HG03103 (cell line): Measurements from ENCODE around the gene MUC6.
A peak's percentile ranks its signal among the peaks of the same experiment; 100 is the strongest.

Source experiments
- ATAC-seq: cut with Tn5 transposase; IDR thresholded peaks from one replicate; pipeline ENCODE4 v1.9.1; 2021; ENCODE audit warnings: low read depth; ENCODE audit not compliant: unreplicated experiment

Gene MUC6

DNA sequence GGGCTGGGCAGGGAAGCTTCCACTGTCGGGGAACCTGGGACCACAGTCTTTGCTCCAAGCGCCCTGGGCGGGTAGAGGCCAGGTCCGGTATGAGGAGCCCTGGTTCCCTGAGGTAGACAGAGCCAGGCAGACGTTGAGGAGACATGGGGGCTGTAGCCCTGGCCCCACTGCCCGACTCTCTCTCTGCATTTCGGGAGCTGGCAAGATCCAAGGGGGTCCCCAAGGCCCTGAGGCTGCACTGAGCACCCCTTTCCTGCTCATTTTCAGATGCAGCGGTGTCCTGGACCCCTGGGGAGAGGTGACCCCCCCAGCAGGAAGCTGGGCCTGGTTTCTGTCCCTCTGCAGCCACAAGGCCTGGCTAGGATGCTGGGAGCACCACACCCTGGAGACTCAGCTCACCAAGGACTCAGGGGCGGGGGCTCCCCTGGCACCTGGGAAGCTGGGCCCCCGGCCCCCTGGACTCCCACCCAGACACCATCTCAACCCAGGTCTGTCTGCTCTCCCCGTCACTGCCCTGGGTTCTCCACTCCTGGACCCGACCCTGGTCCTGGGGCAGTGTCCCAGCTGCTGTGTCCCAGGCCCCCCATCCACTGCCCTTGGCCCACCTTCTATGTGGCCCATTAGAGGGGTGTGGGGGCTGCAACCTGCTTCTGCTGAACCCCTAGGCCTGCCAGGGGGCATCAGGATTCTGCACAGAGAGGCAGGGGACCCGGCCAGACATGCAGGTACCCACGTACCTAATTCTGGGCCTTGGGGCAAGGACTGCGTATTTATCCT, 15.0 kb upstream of the MUC6 start:
- no peak for ATAC-seq

DNA sequence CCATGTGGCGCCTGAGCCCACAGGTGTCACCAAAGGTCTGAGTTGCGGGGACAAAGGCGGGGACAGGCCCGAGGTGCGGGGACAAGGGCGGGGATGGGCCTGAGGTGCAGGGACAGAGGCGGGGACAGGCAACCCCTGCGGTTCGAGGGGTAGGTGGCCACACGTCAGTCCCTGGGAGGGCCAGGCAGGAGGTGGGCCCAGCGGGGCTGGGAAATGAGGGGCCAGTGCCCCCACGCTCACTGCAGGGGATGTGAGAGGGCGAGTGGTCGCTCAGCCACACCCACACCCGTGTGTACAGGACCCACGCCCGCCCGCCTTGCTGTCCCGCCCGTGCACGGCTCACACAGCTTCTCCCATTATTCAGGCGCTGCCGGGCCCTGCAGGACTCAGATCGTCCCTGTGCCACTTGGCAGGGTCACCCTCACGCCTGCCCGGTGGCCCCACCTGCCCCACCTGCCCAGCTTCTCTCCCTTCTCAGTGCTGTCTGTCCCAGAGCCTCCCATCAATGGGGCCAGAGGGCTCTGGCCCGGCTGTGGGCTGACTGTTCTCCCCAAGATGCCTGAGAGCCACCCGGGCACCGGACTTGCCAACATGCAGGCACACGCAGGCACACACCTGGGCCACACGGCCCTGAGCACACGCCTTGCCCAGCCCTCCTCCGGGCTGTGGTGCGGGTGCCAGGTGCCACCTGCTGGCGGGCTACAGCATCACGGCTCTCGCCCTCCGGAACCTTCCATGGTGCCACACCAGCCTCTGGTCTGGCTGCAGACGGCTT, 14.2 kb upstream of the MUC6 start:
- peak; percentile 61 for ATAC-seq

DNA sequence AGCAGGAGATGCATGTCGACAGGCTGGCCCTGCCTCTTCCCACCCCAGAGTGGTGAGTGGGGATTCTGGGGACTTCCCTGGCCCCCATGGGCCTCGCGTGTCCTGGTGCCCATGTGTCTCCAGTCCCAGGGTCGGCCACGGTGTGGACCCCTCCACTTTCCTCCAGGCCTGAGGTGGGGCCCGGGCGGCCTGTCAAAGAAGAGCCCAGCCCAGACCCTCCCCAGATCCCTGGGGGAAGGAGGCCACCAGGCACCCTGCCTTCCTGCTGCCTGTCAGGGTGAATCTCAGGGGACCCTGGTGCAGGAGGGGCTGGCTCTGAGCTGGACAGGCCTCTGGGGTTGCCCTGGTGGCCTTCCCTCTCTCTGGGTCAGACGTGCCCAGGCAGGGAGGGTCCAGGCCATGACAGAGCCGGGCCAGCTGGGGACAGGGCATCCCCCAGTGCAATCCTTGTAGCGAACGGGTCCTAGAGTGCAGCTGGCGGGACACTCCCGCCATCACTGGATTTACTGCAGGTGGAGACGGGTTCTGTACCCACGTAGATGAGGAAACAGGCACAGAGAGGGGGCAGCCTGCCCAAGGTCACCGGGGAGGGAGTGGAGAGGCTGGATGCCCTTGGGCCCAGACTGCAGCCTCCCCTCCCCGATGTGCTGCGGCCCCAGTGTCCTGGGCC, 13.5 kb upstream of the MUC6 start:
- no peak for ATAC-seq

DNA sequence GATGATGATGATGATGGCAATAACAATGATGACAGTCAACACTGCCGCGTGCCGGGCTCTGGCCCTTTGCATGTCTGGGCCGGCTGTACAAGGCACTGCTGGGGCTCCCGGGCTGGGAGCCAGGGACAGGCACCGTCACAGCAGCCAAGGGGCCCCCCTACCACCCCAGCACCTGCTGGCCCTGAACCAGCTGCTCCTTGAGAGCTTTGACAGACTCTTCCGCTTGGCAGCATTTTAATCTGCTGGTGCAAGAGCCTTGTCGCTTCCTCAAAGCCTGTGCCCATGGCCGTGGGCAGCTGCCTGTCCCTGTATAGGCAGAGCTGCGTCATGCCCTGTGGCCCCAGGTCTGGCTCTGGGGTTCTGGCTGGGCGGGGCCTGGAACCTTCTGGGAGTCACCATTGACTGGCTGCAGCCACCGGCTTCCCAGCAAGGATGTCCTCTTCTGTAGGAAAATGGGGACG, 12.9 kb upstream of the MUC6 start:
- no peak for ATAC-seq

DNA sequence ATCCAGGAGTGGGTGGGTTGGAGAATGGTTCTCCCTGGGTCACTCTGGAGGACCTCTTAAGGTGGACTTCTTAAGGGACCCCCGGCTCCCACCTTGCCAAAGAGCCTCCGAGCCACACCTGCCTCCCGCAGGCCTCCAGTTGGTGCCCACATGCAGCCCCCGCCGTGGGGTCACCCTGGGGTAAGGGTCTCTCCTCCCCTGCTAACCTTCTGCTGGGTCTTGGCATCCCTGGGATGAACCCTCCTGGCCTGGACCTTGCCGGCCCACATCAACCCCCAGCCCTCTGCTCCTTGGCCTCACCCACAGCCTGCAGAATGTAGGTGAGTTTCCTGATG, 12.5 kb upstream of the MUC6 start:
- ATAC-seq = no peak

DNA sequence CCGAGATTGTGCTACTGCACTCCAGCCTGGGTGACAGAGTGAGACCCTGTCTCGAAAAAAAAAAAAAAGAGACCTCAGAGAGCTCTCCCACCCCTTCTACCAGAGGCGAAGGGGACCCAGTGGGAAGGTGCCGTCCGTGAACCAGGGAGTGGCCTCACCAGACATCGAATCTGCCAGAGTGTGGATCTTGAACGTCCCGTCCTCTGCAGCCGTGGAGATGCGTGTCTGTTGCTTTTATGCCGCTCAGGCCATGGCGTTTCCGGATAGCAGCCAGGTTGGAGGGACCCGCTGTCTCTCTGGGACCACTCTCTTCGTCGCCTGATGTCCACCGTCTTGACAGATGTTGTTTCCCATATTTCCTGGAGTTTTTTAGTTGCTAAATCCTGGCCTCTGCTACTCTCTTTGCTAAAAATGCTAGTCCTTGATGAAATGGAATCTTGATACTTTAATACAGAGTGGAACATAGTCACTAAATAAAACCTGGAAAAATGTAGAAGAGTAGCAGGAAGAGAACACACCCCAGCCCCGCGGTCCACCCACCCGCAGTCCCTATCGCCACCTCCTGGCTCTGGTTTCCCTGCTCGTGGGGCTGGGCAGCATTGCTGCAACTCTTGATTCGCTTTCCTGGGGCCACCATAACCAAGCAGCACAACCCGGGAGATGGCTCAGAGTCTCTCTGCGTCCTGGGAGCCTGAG, 12.0 kb upstream of the MUC6 start:
- no peak for ATAC-seq

DNA sequence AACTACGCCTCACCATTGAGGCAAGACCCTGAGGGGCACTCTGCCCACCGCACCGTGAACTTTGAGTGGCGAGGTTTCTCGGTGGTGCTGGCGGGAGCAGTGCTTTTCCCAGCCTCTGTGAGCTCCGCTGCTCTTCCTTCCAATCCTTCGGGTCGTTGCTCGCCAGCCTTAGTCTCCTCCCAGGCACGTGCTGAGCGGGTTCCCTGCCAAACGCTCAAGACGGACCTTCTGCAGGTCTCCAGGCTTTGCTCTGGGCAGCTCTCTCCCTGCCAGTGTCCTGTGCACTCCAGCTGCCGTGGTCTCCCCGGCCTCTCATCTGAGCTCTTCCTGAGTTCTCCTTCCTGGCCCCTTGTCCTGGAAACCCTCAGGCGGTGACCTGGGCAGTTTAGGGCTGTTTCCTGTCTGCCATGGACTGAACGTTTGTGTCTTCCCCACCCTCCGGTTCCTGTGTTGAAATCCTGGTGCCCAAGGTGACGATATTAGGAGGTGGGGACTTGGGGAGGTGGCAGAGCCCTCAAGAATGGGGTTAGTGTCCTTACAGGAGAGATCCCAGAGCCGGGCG, 11.2 kb upstream of the MUC6 start:
- ATAC-seq = no peak

DNA sequence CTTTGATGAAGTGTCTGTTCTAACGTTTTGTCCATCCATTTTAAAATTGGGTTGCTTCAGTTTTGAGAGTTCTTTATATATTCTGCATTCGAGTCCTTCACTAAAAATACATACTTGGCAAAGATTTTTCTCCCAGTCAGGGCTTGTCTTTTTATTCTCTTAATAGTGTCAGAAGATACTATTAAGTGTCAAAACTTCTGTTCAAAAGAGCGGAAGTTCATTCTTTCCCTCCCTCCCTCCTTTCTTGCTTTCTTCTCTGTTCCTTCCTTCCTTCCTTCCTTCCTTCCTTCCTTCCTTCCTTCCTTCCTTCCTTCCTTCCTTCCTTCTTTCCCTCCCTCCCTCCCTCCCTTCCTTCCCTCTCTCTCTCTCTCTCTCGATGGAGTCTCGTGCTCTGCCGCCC, 7.6 kb upstream of the MUC6 start:
- no peak for ATAC-seq

DNA sequence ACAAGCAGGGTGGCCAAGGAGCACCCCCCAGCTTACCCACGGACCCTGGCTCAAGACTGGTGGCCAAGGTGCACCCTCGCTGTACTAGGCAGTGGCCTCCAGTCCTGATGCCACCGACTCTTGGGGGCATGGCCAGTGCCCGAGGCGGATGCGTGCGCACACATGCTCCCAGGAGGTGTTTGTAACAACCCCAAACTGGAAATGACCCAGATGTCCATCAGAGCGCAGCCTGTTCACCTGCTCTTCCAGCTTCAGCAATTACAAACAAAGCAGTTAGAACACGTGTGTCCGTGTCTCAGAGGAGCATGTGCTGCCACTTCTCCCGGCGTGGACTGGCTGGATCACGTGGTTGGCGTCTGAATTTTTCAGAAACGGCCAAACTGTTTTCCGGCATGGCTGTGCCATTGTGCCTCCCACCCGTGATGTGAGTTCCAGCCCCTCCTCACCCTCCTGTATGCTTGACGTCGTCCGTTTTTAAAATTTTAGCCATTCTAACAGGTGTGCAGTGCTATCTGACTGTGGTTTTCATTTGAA, 7.1 kb upstream of the MUC6 start:
- ATAC-seq = no peak

DNA sequence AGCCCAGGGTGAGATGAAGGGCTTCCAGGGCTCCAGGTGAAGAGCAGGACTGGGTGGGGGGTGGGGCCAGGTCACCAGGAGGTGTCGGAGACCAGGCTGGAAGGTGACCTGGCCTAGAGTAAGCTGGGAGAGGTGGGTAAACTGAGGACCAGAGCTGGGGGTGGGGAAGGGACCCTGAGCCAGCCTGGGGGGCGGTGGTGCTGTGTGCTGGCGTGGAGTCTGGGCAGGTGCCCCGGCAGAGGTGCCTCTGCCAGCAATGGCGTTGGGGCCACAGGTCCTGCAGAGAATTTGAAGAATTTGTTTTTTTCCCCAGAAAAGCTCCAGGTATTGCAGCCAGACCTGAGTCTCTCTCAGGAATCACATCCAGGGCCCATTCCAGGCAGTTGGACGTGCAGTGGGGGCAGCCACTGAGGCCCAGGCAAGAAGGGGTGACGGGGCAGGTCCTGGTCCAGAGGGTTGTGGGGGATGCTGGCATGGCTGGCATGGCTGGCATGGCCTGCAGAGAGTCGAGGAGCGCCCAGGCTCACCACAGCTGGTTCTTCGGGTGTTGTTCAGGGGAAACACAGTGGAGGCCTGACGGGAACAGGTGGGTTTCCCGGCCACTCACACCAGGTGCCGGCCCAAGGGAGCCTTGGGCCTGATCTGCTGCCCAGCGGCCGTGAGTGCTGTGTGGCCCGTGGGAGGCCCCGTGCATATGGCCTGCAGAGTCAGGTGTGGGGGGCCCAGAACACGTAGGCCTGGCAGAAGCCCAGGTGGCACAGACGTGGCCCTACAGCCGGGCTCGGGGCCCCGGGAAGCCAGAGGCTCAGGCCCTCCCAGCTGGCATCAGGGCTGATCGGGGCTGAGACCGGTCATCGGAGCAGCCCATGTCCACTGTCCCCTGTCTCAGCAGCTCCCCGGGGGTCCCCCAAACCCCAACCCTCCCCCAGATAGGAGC, 6.4 kb upstream of the MUC6 start:
- no peak for ATAC-seq

DNA sequence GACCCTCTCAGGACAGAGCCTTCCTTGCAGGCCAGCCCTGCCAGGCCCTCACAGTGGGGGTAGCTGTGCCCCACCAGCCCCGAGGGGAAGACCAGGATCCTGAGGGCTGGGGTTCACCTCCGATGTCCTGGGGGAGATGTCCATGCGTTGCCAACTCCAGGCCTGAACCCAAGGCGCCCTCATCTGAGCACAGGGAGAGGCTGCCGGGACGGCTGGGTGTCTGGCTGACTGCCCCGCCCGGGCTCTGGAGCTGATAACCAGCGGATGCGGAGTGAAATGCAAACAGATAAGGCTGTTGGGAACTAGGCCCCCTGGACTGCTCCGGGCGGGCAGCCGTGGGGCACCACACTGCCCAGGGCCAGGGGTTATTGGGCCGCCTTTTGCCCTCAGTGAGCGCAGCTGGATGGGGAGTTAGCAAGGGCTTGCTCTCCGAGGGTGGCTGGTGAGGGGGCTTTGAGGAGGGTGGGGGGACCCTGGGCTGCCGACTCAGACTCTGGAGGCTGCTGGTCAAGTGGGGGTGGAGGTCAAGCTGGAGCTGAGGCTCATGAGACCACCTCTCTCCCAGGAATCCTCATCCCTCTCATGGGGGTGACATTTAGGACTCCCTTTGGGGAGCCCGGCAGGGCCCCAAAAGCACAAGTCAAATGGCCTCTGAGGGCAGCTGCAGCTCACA, 5.6 kb upstream of the MUC6 start:
- ATAC-seq = no peak

DNA sequence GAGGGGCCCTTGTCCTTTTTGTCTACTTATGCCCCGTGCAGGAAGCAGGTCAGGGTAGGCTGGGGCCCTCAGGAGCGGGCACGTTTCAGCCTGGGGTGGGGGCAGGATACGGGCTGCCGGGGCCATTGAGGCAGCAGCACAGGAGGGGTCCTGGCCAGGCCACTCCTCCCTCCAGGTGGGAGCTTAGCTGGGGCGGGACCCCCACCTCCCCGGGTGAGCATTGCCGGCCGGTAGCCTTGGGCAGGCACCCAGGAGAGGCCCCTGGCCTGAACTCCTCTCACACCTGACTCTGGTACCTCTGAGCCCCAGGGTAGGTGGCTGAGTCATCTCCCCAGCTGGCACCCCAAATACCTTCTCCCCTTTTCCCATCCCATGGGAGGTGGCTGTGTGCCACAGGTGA, 5.0 kb upstream of the MUC6 start:
- ATAC-seq = no peak

DNA sequence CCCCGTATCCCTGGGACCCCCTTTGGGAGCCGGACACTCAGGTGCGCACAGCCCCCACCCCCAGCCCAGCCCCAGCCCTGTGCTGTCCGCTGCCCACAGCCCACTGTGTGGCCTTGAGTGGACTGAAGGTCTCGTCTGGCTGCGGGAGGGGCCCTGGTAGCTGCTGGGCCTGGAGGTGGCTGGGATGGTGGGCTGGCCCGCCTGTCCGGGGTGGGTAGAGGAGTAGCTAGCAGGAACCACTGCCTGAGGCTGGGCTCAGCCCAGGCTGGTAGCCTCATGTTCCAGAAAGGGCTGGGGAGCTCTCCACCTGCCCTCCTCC, 4.6 kb upstream of the MUC6 start:
- ATAC-seq = no peak

DNA sequence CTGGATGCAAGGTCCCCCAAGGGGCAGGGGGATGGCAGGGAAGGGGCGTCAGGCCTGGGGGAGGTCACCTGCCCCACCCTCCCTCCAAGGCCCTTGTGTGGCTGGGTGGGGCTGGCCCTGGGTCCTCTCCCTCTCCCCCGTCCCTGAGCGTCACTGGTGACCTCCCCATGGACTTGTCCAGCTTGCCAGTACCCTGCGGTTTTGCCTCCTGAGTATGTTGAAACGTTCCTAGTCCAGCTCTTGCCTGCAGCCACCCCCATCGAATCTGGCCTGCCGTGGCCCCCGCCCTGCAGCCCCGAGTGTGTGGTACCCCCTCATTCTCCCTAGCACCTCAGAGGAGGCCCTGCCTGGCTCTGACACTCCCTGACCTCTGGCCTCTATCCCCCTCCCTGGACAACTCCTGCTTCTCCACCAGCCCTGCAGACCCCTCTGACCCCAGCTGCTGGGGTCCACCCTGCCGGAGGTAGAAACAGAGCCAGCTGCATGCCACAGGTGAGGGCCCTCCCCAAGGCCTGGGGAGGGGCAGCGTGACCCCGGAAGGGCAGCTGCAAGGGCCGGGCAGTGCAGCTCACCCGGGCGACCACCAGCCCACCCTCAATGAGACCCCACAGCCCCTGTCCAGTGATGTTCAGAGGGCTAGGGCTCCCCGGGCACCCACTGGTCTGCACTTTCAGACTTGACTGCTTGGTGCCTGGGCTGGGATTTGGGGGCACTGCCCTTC, 4.1 kb upstream of the MUC6 start:
- ATAC-seq = no peak

DNA sequence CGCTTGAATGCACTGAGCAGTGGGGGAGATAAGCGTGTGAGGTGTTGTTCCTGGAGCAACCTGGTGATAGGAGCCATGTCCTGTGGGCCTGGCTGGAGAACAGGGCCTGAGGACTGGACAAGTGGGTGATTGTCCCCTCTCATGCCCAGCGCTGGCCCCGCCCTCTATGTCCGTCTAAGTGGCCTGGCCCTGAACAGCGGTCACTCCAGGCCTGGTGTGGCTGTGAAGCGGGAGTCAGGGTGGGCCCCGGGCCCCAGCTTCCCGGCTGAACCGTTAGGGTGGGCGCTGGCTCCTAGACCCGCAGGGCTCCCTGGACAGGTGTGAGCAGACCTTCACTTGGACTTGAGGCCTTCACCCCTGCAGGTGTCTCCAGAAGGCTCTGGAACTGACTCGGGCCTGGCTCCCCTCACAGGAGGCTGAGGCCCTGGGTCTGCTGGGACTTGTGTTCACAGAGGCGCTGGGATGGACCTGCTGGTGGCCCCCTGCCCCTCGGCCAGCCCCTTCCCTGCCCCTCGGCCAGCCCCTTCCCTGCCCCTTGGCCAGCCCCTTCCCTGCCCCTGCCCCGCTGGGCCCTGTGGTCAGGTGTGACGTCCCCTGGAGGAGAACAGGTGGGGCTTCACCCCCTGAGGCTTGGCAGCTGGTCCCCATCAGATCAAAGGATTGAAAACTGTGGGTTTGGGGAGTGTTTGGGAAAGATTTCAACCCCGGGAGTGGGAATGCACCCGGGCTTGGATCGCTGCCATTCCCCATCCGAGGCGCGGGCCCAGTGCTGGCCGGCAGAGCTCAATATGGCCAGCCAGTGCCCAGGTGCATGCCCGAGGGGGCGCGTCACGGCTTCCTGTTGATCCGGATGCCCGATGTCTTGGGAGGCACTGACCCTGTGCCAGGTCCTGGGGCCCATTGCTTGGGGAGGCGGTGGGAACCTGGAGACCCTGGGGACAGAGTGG, 3.2 kb upstream of the MUC6 start:
- ATAC-seq = no peak

DNA sequence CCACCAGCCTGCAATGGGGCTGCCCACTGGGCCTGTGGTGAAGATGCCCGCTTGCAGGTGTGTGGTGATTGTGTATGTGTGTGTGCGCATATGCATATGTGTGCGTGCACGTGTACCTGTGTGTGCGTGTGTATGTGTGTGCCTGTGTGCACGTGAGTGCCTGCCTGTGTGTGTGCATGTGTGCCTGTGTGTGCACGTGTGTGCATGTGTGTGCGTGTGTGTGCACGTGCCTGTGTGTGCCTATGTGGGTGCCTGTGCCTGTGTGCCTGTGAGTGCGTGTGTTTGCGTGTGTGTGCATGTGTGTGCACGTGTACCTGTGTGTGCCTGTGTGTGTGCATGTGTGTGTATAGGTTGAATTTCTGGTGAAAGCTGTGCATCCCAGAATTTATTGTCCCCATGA, 2.4 kb upstream of the MUC6 start:
- no peak for ATAC-seq

DNA sequence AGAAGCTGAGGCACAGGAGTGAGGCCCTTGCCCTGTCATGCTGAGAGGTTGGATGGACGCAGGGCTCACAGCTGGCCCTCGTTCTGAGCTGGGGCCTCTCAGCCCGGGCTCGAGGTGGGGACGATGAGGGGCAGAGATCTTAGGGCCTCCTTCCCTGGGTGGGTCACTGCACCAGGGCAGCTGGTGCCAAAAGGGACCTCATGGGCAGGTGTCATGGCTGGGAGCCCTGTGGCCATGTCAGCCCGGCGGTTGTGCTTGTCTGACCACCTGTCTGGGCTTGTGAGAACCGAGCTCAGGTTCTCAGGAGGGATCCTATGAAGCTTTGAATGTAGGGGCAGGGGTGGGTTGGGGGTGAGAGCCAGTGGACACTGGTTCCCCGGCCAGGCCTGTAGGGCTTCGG, 1.8 kb upstream of the MUC6 start:
- no peak for ATAC-seq
